Measurements from ENCODE around the gene OR5D16. TPM values are rescaled to one million over a fixed set of nuclear protein-coding genes. Genes with fewer than 3 reads are reported as not detected.
"Not testable (repeated sequence)": the region's sequence is repeated elsewhere in the genome, so short reads cannot be mapped to it uniquely, and the experiment has no call there.

Gene OR5D16
- total and polyA plus RNA-seq, 2 of the 4 experiments (the other 2 are of a cell fraction): not detected

DNA sequence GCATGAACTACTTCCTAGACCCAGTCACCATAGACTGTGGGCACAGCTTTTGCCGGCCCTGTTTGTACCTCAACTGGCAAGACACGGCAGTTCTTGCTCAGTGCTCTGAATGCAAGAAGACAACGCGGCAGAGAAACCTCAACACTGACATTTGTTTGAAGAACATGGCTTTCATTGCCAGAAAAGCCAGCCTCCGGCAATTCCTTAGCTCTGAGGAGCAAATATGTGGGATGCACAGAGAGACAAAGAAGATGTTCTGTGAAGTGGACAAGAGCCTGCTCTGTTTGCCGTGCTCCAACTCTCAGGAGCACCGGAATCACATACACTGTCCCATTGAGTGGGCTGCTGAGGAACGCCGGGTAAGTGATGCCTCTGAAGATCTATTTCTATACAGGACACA lies 46.9 kb downstream of the OR5D16 start:
- H3K27ac ChIP-seq (ENCODE audit: insufficient read depth, low read length); H3K56ac ChIP-seq (ENCODE audit: extremely low read depth, insufficient read depth, low read length); H2BK120ac ChIP-seq (ENCODE audit: low read depth, low read length); H3K4me3 ChIP-seq (ENCODE audit: insufficient read depth, low read depth, low read length); H2AK9ac ChIP-seq (replicated peaks; ENCODE audit: low read depth, low read length, poor library complexity); H4K5ac ChIP-seq (ENCODE audit: low read depth, low read length); in situ Hi-C loops (cut with MboI; ENCODE audit: low sequenced_read_pairs); H3K9ac ChIP-seq (ENCODE audit: low read depth, low read length); H2BK15ac ChIP-seq (ENCODE audit: low read depth, low read length); H3K27me3 ChIP-seq (ENCODE audit: control insufficient read depth, insufficient read depth, low read length); DNase-seq; H2AFZ ChIP-seq (replicated peaks; ENCODE audit: low read length, poor library complexity); H3K4me1 ChIP-seq (ENCODE audit: control insufficient read depth, insufficient read depth, low read length); H4K91ac ChIP-seq (ENCODE audit: insufficient read depth, low read depth, low read length); CTCF ChIA-PET; H4K8ac ChIP-seq (ENCODE audit: low read depth in 2 of 2, low read length in 2 of 2); intact Hi-C loops (cut with micrococcal nuclease); H3K4me2 ChIP-seq (ENCODE audit: low read depth, low read length); H3K36me3 ChIP-seq (ENCODE audit: control insufficient read depth, insufficient read depth, low read length); H3K4ac ChIP-seq (ENCODE audit: low read depth, low read length); H3K23ac ChIP-seq (ENCODE audit: low read depth, low read length); H2AK5ac ChIP-seq (ENCODE audit: low read depth, low read length); dilution Hi-C loops (cut with HindIII; ENCODE audit: low sequenced_read_pairs, unreplicated experiment); POLR2A ChIA-PET (ENCODE audit: unreplicated experiment); H3K9me1 ChIP-seq (ENCODE audit: insufficient read depth, low read length); H3K18ac ChIP-seq (ENCODE audit: low read depth, low read length); H2BK5ac ChIP-seq (ENCODE audit: low read depth, low read length, poor library complexity, severe bottlenecking); H3K14ac ChIP-seq (replicated peaks; ENCODE audit: low read depth, low read length); ATAC-seq (ENCODE audit: low read depth); H3K9me3 ChIP-seq (ENCODE audit: control insufficient read depth, insufficient read depth, low read length); BruUV-seq (replicated peaks); H4K20me1 ChIP-seq (ENCODE audit: insufficient read depth, low read length); H3K79me1 ChIP-seq (ENCODE audit: low read depth in 1 of 2, low read length in 2 of 2); H2BK20ac ChIP-seq (ENCODE audit: low read depth, low read length): not testable (repeated sequence)
- no CpG with 5 or more reads among the region's 9 CpGs for WGBS, 2 experiments (ENCODE audit: extremely low coverage in 2 of 2, insufficient read length in 1 of 2)

Small RNA genes within 50 kb of the gene (microRNA-seq; reads per million reads assigned to microRNA genes)
- gene AC036111.3 (ENCODE audit: insufficient read depth, insufficient read length): not detected

Small RNA genes within 50 kb of the gene (small RNA-seq; reads per million reads assigned to genes)
- 0 reads per million in 5 experiments for gene AC036111.3

Other genes starting within 250 kb of the OR5D16 start
- not detected in 2 replicates for gene OR4C11, start 231.1 kb upstream of the OR5D16 start, total RNA-seq (2012; rRNA removed)
- not detected in 2 replicates for gene OR4C11, start 231.1 kb upstream of the OR5D16 start, polyA plus RNA-seq (2012; rRNA removed)
- gene OR4P4, start 203.6 kb upstream of the OR5D16 start, total RNA-seq (2012; rRNA removed): not detected in 2 replicates
- gene OR4P4, start 203.6 kb upstream of the OR5D16 start, polyA plus RNA-seq (2012; rRNA removed): not detected in 2 replicates
- gene OR4S2, start 190.4 kb upstream of the OR5D16 start, total RNA-seq (2012; rRNA removed): not detected in 2 replicates
- gene OR4S2, start 190.4 kb upstream of the OR5D16 start, polyA plus RNA-seq (2012; rRNA removed): not detected in 2 replicates
- gene OR4C6, start 176.6 kb upstream of the OR5D16 start, total RNA-seq (2012; rRNA removed): not detected in 2 replicates
- not detected in 2 replicates for gene OR4C6, start 176.6 kb upstream of the OR5D16 start, polyA plus RNA-seq (2012; rRNA removed)
- not detected in 2 replicates for gene OR5D13, start 65.3 kb upstream of the OR5D16 start, total RNA-seq (2012; rRNA removed)
- gene OR5D13, start 65.3 kb upstream of the OR5D16 start, polyA plus RNA-seq (2012; rRNA removed): not detected in 2 replicates
- gene OR5D14, start 43.2 kb upstream of the OR5D16 start, total RNA-seq (2012; rRNA removed): not detected in 2 replicates
- gene OR5D14, start 43.2 kb upstream of the OR5D16 start, polyA plus RNA-seq (2012; rRNA removed): not detected in 2 replicates
- not detected in 2 replicates for gene OR5L1, start 27.4 kb upstream of the OR5D16 start, total RNA-seq (2012; rRNA removed)
- not detected in 2 replicates for gene OR5L1, start 27.4 kb upstream of the OR5D16 start, polyA plus RNA-seq (2012; rRNA removed)
- not detected in 2 replicates for gene OR5D18, start 19.1 kb upstream of the OR5D16 start, total RNA-seq (2012; rRNA removed)
- gene OR5D18, start 19.1 kb upstream of the OR5D16 start, polyA plus RNA-seq (2012; rRNA removed): not detected in 2 replicates
- gene OR5L2, start 11.5 kb upstream of the OR5D16 start, total RNA-seq (2012; rRNA removed): not detected in 2 replicates
- not detected in 2 replicates for gene OR5L2, start 11.5 kb upstream of the OR5D16 start, polyA plus RNA-seq (2012; rRNA removed)
- gene TRIM51, start 44.5 kb downstream of the OR5D16 start, total RNA-seq (2012; rRNA removed): not detected in 2 replicates
- gene TRIM51, start 44.5 kb downstream of the OR5D16 start, polyA plus RNA-seq (2012; rRNA removed): not detected in 2 replicates
- gene OR5W2, start 75.8 kb downstream of the OR5D16 start, total RNA-seq (2012; rRNA removed): not detected in 2 replicates
- gene OR5W2, start 75.8 kb downstream of the OR5D16 start, polyA plus RNA-seq (2012; rRNA removed): not detected in 2 replicates
- not detected in 2 replicates for gene OR5I1, start 97.6 kb downstream of the OR5D16 start, total RNA-seq (2012; rRNA removed)
- gene OR5I1, start 97.6 kb downstream of the OR5D16 start, polyA plus RNA-seq (2012; rRNA removed): not detected in 2 replicates
- gene OR10AG1, start 131.2 kb downstream of the OR5D16 start, total RNA-seq (2012; rRNA removed): not detected in 2 replicates
- not detected in 2 replicates for gene OR10AG1, start 131.2 kb downstream of the OR5D16 start, polyA plus RNA-seq (2012; rRNA removed)
- gene OR5F1, start 155.9 kb downstream of the OR5D16 start, total RNA-seq (2012; rRNA removed): not detected in 2 replicates
- not detected in 2 replicates for gene OR5F1, start 155.9 kb downstream of the OR5D16 start, polyA plus RNA-seq (2012; rRNA removed)
- gene OR5AS1, start 188.9 kb downstream of the OR5D16 start, total RNA-seq (2012; rRNA removed): not detected in 2 replicates
- gene OR5AS1, start 188.9 kb downstream of the OR5D16 start, polyA plus RNA-seq (2012; rRNA removed): not detected in 2 replicates

Data from IMR-90 (cell line).